Measurements from ENCODE around the gene FBXO21. TPM values are rescaled to one million over a fixed set of nuclear protein-coding genes. Genes with fewer than 3 reads are reported as not detected.

FBXO21 gene
- polyA plus RNA-seq, 1 donor (not counting 4 experiments of a cell fraction or from before 2014, with no cell fraction given) = 21.9 TPM

DNA sequence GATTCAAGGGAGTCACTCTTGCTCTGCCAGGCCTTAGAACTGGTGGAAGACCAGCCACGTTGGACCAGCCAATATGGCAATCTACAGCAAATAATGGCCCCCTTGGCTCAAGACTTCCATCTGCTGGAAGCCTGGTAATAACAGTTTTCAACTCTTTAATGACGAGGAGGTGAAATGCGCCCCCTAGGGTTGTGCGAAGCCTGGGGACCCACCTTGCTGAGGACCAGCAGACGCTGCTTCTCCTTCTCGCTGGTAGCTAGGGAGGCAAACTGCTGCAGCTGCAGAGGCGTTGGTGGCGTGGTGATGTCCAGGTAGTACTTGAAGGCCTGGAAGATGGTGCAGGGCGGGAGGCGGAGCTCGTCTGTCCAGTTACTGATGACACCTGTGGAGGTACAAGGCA is 41.5 kb upstream of the FBXO21 start:
- no peak for TF ChIP-seq EZH2 (IDR thresholded peaks at IDR 0.05; ENCODE audit: low read length)
- TF ChIP-seq, protein P1, sequence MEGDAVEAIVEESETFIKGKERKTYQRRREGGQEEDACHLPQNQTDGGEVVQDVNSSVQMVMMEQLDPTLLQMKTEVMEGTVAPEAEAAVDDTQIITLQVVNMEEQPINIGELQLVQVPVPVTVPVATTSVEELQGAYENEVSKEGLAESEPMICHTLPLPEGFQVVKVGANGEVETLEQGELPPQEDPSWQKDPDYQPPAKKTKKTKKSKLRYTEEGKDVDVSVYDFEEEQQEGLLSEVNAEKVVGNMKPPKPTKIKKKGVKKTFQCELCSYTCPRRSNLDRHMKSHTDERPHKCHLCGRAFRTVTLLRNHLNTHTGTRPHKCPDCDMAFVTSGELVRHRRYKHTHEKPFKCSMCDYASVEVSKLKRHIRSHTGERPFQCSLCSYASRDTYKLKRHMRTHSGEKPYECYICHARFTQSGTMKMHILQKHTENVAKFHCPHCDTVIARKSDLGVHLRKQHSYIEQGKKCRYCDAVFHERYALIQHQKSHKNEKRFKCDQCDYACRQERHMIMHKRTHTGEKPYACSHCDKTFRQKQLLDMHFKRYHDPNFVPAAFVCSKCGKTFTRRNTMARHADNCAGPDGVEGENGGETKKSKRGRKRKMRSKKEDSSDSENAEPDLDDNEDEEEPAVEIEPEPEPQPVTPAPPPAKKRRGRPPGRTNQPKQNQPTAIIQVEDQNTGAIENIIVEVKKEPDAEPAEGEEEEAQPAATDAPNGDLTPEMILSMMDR (optimal IDR thresholded peaks at IDR 0.05 in 1 of 3, IDR thresholded peaks at IDR 0.05 in 1 of 3, conservative IDR thresholded peaks at IDR 0.05 in 1 of 3; ENCODE audit: extremely low read depth in 1 of 3, insufficient read depth in 2 of 3, low read length in 3 of 3) = peak in 1 of 3 experiments; percentile 17
- H3K4me1 ChIP-seq (ENCODE audit: control insufficient read depth, extremely low read depth, insufficient read depth, low read length) = no peaks in the 10 kb centered on the region
- H3K4me2 ChIP-seq (ENCODE audit: control insufficient read depth, extremely low read depth, insufficient read depth, low read depth, low read length) = no peak overlapping the region
- H3K9me3 ChIP-seq (ENCODE audit: control insufficient read depth, low read depth, low read length) = no peaks in the 10 kb centered on the region
- H3K4me3 ChIP-seq (ENCODE audit: control insufficient read depth in 2 of 3, extremely low read depth in 1 of 3, insufficient read depth in 2 of 3, low read depth in 1 of 3, low read length in 3 of 3) = no peak overlapping the region
- no peak overlapping the region for H3K9ac ChIP-seq (ENCODE audit: control insufficient read depth, extremely low read depth, insufficient read depth, low read length)
- dilution Hi-C loops (cut with MboI; ENCODE audit: extremely low pct_ligation_motif_present, low sequenced_read_pairs) = loop anchor here (10.0 kb wide), 2 partner anchors 353 to 603 kb away; no protein-coding TSS in a partner anchor
- no peaks in the 10 kb centered on the region for H3K79me2 ChIP-seq (ENCODE audit: control insufficient read depth, insufficient read depth, low read length)
- FAIRE-seq = no peak
- no peak overlapping the region for H2AFZ ChIP-seq (ENCODE audit: control insufficient read depth, low read length)
- no peaks in the 10 kb centered on the region for H3K27me3 ChIP-seq (ENCODE audit: control insufficient read depth, extremely low read depth, insufficient read depth, low read length)
- H3K9me1 ChIP-seq (ENCODE audit: control insufficient read depth, extremely low read depth, insufficient read depth, low read length) = no peaks in the 10 kb centered on the region
- no peak for DNase-seq (ENCODE audit: low read depth, low spot score)
- H4K20me1 ChIP-seq (ENCODE audit: control insufficient read depth, extremely low read depth, insufficient read depth, low read length) = no peaks in the 10 kb centered on the region
- H3K36me3 ChIP-seq (ENCODE audit: control insufficient read depth in 2 of 2, extremely low read depth in 1 of 2, insufficient read depth in 2 of 2, low read length in 2 of 2) = peaks cover 12 to 24% of the 10 kb centered on the region in 2 experiments
- no peak overlapping the region for H3K27ac ChIP-seq (ENCODE audit: control insufficient read depth, insufficient read depth, low read length)

DNA sequence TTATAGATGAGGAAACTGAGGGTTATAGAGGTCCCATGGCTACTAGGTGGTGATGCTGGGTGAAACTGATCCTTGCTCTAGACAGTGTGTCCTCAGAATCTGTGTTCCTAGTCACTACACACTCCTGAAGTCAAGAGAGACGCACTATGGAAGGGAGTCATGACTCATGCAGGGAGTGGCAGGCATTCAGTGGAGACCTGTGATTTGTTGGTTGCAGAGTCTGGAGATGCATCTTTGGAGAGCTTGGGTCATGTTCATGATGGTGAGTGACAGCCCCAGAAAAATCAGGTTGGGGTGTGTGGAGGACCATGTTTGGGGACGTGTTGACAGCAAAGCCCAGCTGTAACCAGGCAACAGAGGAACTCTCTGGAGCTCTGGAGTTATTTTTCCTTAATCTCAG is 38.0 kb upstream of the FBXO21 start:
- Histone ChIP-seq H3K9me3 (ENCODE audit: control insufficient read depth, low read depth, low read length) (no peaks in the 10 kb centered on the region), H3K9me1 (ENCODE audit: control insufficient read depth, extremely low read depth, insufficient read depth, low read length) (no peaks in the 10 kb centered on the region), H3K27ac (ENCODE audit: control insufficient read depth, insufficient read depth, low read length) (no peak overlapping the region), H3K4me1 (ENCODE audit: control insufficient read depth, extremely low read depth, insufficient read depth, low read length) (no peaks in the 10 kb centered on the region), H3K36me3 (ENCODE audit: control insufficient read depth in 2 of 2, extremely low read depth in 1 of 2, insufficient read depth in 2 of 2, low read length in 2 of 2) (peaks cover 12 to 29% of the 10 kb centered on the region in 2 experiments), H3K79me2 (ENCODE audit: control insufficient read depth, insufficient read depth, low read length) (no peaks in the 10 kb centered on the region), H2AFZ (ENCODE audit: control insufficient read depth, low read length) (no peak overlapping the region), H3K27me3 (ENCODE audit: control insufficient read depth, extremely low read depth, insufficient read depth, low read length) (no peaks in the 10 kb centered on the region), H3K4me2 (ENCODE audit: control insufficient read depth, extremely low read depth, insufficient read depth, low read depth, low read length) (no peak overlapping the region), H3K9ac (ENCODE audit: control insufficient read depth, extremely low read depth, insufficient read depth, low read length) (no peak overlapping the region), H3K4me3 (ENCODE audit: control insufficient read depth in 2 of 3, extremely low read depth in 1 of 3, insufficient read depth in 2 of 3, low read depth in 1 of 3, low read length in 3 of 3) (no peak overlapping the region), H4K20me1 (ENCODE audit: control insufficient read depth, extremely low read depth, insufficient read depth, low read length) (no peaks in the 10 kb centered on the region)
- DNase-seq (ENCODE audit: low read depth, low spot score) (no peak), FAIRE-seq (peak; percentile 83)
- TF ChIP-seq EZH2 (IDR thresholded peaks at IDR 0.05; ENCODE audit: low read length) = no peak
- TF ChIP-seq, protein P1 (optimal IDR thresholded peaks at IDR 0.05 in 1 of 3, IDR thresholded peaks at IDR 0.05 in 1 of 3, conservative IDR thresholded peaks at IDR 0.05 in 1 of 3; ENCODE audit: extremely low read depth in 1 of 3, insufficient read depth in 2 of 3, low read length in 3 of 3) = no peak
- dilution Hi-C loops (cut with MboI; ENCODE audit: extremely low pct_ligation_motif_present, low sequenced_read_pairs) = no loop called here
